GM11168 (cell line): Measurements from ENCODE around the gene OPA1.

ENCODE experiments used
- in situ Hi-C: fragments of 300-500 bp; cut with MboI; formaldehyde crosslinking; loops from one replicate; pipeline ENCODE4 v1.12.0; 2022; ENCODE audit warnings: low sequenced_read_pairs; ENCODE audit not compliant: unreplicated experiment

The OPA1 gene

DNA sequence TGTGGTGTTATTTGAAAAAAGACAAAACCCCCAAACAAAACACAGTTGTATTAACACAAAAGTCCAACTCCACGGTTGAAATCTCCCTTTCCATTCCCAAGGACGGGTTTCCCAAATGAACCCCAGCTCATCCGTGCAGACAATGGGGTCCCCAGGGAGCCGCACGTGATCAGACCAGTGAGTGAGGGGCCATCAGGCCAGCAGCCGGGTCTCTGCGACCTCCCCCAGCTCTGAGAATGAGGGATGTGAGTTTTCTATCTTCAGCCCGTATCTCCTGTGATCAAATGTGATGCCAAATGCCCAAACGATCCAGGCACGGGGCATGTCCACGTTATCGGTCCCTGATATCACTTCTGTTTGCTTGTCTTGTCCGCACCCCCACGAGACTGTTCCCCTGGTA lies 138.0 kb downstream of the OPA1 start:
- in situ Hi-C loops: no loop called here

- in situ Hi-C loops: no loop called here
These were observed 138.6 kb downstream of the OPA1 start for GRCh38 chr3:193731656-193732055.

GRCh38 chr3:193732391-193732790 lies 139.4 kb downstream of the OPA1 start:
- in situ Hi-C loops: no loop called here

- in situ Hi-C loops: no loop called here
These were observed 139.8 kb downstream of the OPA1 start for GRCh38 chr3:193732827-193733226.

GRCh38 chr3:193734737-193735366 lies 141.8 kb downstream of the OPA1 start:
- in situ Hi-C loops: no loop called here

DNA sequence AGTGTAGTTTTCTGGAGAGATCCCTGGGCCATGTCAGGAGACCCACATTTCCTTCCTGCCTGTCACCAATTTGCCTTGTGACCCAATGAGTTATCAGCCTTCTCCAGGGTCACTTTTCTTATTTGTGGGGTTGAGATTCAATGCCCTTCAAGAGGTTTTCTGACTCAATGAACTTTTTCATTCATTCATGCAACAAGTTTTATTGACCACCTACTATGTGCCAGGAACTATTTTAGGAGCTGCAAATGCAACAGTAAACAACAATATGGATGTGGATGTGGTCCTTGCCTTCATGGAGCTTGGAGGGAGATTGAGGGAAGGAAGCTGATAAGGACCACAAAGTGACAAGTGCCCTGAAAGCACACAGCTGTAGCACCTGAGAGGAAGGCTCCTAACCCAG lies 142.8 kb downstream of the OPA1 start:
- in situ Hi-C loops: no loop called here

- in situ Hi-C loops: no loop called here
These were observed 143.6 kb downstream of the OPA1 start for GRCh38 chr3:193736616-193737015.

GRCh38 chr3:193737191-193737751 lies 144.3 kb downstream of the OPA1 start:
- in situ Hi-C loops: no loop called here

- in situ Hi-C loops: no loop called here
These were observed 149.6 kb downstream of the OPA1 start for GRCh38 chr3:193742628-193743027.

- in situ Hi-C loops: no loop called here
These were observed 150.7 kb downstream of the OPA1 start for GRCh38 chr3:193743702-193744047.

- in situ Hi-C loops: no loop called here
These were observed 151.2 kb downstream of the OPA1 start for GRCh38 chr3:193744048-193744821.

DNA sequence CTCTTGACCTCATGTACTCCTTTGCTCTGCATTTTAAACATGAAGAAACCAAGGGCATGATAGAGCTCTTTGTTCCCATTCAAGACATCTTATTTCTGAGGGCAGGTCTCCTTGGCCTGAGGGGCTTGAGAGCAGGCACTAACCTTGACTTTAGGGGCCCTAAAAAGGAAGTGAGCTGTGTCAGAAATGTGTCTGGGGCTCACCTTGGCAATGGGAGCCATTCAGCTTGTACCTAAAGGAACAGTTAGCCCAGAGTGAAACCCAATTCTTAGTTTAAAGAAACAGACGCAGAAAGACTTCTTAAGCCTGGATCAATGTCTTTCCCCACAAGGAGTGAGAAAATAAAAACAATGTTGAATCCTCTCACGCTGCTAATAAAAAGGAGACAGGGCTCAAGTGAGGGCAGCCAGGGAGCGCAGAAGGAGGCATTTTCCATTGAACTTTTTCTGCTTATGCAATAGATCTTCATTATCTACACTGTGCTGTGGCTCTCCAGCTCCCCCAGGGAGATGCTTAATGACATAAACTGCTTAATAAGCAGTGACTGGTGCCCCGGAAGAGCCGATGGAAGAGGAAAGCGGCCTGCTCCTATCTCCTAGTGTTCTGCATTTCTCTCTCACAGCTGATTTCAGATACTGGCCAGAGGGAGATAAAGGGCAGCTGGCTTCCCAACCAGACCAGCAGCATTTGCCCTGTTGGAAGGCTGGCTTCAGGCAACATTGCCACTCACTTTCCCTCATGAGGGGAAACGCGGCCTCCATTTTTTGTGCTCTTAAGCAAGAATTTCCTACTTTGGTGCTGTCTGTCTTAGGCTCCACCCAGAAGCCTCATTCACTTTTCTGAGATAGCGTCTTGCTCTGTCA lies 152.0 kb downstream of the OPA1 start:
- in situ Hi-C loops: no loop called here

- in situ Hi-C loops: no loop called here
These were observed 153.8 kb downstream of the OPA1 start for GRCh38 chr3:193746832-193747231.
